Activated CD8-positive, alpha-beta memory T cell treated with anti-CD3 and anti-CD28 coated beads, Interleukin-2, amount 50 U/mL, for 48 hours (primary cell): Measurements from ENCODE around the gene ABCA3.
A peak's percentile ranks its signal among the peaks of the same experiment; 100 is the strongest.
"Not testable (repeated sequence)": the region's sequence is repeated elsewhere in the genome, so short reads cannot be mapped to it uniquely, and the experiment has no call there.

Experiments used
- DNase-seq: peaks from one replicate; pipeline ENCODE4 v3.0.0-alpha.2; 2020

The ABCA3 gene

DNA sequence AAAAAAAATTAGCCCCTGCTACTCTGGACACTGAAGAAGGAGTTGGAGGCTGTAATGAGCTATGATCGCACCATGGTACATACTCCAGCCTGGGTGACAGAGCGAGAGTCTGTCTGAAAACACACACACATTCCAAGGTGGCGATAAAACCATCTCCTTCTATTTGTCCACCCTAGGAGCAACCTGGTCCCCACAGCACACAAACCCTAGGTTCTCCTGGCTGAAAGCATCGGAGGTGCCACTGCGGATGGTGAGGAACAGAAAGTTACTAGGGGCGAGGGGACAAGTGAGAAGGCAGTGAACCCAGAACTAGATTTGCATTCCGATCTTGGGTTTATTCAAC is 87.8 kb downstream of the ABCA3 start:
- DNase-seq, result no peak

DNA sequence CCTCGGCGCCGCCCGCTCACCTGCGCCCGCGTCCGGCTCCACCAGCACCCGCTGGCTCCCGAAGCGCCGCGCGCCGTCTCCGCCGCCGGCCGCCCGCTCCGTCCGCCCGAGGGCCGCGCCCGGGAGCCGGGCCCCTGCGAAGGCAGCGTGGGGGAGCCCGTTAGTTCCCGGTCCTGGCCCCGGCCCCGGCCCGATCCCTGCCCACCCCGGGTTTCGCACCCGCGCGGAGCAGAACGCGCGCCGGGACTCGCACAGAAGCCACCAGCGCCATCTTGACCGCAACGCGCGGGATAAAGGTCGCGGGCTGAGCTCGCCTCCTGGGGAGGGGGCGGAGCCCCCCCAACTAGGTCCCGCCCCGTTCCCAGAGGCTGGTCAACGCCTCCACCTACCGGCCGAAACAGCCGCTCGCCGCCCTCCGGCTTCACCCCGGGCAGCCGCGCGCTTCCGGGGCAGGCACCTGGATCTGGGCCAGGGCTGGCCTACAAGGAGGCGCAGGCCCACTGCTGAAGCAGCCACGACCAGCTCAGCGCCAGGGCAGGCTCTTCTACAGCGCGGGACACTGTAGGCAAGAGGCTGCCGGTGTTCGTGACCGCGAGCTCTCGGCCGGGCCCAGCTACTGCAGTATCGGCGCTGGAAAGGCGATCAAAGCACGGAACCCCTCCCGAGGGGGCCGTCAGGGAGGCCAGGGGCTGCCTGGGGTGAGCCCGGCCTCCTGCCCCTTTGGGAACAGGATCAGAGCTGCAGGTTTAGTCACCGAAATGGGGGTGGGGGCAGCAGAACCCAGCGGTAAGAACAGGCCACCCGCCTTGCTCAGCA is 89.0 kb downstream of the ABCA3 start, which contains the start of gene ECI1:
Gene ECI1, minus strand, starts transcription at position 292 of the 816 bp plus-strand sequence. Its CDS starts 21 bp downstream, at position 271.
- DNase-seq, result peak; percentile 93

DNA sequence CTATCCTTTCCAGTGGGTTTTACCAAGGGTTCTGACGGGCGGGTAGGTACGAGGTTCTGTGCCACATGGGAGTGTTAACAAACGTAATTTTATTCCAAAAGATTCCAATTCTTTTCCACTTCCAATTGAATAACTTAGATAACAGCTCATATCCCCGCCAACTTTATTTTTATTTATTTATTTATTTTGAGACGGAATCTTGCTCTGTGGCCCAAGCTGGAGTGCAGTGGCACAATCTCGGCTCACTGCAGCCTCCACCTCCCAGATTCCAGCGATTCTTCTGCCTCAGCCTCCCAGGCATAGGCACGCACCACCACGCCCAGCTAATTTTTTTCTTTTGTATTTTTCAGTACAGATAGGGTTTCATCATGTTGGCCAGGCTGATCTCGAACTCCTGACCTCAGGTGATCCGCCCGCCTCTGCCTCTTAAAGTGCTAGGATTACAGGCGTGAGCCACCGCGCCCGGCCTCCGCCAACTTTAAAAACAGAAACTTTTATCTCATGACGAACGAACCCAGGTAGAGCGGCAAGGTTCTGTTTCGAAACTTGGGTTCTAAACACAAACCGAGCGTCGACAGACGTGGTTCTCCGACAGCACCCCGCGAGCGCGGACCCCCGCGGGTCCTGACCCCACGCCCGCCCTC is 89.8 kb downstream of the ABCA3 start:
- peak; percentile 72 for DNase-seq

DNA sequence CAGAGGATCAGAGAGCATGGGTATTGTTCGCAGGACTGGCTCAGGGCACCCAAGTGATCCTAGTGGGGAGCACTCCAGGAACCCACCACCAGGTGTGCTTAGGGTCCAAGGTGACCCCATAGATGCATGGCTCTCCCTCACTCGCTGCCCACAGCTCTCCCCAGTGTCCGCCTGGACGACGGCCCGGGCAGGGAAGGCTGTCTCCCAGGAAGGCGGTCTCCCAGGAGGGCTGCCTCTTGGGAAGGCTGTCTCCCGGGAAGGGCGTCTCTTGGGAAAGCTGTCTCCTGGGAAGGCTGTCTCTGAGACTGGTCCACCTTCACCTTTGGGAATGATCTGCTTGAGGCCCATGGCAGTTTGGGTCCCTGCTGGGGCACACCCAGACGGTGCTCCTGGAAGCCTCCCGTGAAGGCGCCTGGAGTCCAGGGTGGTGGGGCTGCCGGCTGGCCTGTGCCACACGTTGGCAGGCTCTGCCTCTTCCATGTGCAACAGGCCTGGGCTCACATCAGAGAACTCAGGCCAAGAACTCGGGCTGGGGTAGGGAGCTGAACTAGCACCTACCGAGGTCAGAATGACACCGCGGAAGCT is 94.1 kb downstream of the ABCA3 start:
- DNase-seq, result no peak

DNA sequence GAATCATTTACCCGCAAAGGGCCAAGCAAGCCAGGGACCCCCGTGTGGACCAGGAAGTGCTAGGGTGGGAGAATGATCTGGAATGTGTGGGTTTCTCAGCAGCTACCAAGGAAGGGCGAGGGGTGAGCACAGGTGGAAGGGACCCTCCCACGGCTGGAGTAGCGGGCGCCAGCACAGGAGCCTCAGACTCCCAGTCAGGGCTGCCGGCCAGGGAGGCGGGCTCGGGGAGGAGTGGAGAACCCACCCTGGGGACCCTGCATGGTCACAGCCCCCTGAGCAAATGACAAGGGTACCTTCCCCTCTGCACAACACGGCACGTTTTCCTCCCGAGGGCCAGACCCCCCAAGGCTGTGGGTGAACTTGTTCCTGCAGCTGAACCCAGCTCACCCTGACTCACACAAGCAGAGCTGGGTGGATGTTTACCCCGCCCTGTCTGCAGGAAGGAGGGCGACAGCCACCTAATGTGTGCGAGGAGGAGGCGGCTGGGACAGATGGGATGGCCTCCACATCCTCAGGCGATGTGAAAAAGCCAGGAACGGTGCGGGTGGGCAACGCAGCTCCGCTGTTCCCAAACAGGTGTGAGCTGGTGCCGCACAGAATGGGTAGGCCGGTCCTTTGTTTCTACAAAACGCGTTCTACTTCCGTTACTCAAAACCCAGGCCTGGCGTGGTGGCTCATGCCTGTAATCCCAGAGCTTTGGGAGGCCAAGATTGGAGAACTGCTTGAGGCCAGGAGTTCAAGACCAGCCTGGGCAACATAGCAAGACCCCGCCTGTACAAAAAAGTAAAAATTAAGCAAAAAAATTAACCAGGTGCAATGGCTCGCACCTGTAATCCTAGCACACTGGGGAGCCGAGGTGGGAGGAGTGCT is 95.4 kb downstream of the ABCA3 start:
- DNase-seq, result no peak

DNA sequence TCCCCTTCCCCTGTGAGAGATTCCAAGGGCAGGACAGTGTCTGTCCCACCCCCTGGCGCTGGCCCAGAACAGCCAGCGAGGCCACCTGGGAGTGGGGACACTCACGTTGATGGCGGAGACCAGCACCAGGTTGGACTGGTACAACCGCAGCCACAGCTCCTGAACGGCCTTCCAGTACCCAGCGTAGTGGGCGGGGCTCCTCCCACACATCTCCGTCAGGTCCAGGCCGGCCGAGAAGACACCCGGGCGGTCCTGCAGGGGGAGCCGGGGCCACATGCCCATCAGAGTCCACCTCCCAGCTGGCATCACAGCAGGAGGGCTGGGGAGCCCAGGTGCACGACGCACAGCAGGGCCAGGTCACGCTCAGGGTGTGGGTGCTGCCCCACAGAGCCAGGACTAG is 96.2 kb downstream of the ABCA3 start:
- no peak for DNase-seq

DNA sequence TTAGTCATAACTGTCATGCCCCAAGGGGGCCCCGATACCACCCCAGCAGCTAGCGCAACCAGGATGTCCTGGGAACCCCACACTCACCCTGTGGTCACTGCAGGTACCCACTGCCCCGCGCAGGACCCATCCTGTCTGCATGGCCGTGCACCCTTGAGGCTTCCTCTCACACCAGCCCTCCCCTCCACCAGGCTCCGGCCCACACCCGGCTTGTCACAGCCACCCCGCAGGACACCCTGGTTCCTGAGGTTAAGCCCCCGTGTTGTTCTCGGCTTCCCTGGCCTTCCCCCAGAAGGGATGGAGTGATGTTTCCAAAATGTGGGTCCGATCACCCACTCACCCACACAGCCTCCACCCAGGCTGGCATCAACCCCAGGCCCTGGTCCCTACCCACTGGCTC is 96.7 kb downstream of the ABCA3 start:
- no peak for DNase-seq

DNA sequence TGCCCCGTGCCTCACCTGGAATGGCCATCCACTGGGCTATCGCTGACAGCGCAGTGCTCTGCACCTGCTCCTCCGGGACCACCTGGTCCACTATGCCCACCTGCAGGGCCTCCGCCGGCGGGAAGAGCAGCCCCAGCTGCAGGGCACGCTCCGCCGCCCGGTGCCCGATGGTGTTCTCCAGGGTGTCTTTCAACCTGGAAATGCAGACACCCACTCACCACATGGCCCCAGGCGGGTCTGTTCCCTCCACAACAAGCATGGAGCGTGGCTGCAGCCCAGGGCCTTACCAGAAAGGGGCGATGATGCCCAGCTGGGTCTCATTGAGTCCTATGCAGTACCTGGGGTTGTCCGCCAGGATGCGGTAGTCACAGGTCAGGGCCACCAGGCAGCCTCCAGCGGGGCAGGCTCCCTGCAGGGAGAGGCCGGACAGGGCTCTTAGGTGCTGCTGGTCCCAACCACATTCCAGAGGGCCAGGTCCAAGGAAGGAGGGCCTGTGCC is 97.4 kb downstream of the ABCA3 start:
- DNase-seq, result no peak

DNA sequence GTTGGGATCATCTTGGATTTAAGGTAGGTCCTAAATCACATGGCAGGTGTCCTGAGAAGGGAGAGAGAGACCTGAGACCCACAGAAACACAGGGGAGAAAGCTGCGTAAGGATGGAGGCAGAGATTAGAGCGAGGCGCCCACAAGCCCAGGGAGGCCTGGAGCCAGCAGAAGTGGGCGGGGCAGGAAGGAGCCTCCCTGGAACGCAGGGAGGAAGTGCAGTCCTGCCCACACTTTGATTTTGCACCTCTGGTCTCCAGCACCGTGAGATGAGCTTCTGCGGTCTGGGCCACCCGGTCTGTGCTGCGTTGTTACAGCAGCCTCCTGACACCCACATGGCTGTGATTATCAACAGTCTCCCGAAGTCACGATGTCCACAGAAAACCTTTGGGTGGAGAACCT is 97.9 kb downstream of the ABCA3 start:
- no peak for DNase-seq

DNA sequence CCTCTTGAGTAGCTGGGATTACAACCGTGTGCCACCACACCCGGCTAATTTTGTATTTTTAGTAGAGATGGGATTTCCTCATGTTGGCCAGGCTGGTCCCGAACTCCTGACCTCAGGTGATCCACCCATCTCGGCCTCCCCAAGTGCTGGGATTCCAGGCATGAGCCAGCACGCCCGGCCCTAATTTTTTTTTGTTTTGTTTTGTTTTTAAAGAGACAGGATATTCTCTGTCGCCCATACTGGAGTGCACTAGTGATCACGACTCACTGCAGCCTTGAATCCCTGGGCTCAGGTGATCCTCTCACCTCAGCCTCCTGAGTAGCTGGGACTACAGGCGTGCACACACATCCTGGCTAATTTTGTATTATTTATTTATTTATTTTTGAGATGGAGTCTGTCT is 100.2 kb downstream of the ABCA3 start:
- DNase-seq, result not testable (repeated sequence)

DNA sequence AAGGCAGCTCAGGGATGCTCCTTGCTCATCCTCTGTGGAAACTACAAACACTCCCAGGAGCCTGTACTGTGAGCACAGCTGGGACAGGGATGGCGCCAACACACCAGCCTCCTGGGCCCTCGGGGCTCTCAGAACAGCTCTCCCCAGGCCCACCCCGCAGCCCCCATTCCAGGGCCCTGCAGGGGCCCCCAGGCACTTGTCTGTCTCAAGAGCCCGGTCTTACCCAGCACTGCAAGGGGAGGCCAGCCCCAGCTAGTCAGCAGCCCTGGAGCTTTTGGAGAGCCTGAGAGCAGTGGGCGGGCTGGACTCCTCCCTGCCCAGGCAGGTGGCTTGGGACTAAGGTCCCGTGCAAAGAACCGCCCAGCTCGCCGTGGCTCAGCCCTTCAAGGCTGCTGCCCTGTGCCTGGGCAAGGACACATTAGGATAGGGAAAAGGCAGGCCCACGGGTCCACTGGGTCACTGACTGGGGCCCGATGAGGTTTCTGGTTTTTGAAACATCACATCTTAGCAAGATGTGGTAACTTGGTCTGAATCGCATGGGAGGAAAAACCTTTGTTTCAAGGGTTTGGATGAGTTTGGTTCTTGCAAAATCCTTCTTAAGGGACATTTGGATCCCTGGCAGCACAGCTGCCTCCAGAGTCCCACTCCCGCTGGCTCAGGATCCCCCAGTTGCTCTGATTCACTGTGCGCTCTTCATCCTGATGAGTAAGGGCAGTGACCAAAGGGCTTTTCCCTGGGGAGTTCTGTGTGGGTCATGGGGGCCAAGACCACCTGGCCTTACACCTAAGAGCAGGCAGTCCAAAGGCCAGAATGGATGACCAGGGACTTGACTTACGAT is 101.5 kb downstream of the ABCA3 start:
- DNase-seq, result peak; percentile 54

DNA sequence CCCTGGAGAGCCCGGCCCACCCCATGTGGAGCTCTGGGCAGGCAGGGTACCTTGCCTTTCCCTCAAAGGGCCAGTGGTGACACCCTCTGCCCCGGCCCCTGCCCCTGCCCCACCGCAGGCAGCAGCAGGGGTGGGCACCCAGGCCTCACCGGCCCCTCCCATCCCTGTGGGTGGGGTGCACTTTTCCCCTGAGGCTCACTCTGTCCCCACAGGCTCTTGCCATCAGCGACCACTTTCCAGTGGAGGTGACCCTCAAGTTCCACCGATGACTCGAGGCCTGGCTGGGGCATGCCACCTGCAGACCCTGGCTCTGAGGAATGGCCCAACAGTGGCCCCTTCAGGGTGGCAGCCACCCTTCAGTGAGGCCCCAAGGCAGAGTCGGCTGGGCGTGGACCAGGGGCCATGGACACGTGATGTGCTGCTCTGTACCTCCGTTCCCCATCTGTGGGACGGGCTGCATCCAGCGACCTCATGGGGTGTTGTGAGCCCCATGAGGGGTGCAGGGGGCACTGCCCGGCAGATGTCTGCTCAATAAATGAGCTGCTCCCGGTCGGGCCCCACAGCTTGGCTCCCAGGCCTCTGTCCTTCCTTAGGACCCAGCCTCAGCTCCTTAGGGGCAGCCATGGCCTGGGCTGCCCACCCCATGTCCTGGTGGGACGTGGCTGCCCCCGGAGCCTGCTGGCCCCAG is 102.2 kb downstream of the ABCA3 start:
- DNase-seq, result peak; percentile 56

DNA sequence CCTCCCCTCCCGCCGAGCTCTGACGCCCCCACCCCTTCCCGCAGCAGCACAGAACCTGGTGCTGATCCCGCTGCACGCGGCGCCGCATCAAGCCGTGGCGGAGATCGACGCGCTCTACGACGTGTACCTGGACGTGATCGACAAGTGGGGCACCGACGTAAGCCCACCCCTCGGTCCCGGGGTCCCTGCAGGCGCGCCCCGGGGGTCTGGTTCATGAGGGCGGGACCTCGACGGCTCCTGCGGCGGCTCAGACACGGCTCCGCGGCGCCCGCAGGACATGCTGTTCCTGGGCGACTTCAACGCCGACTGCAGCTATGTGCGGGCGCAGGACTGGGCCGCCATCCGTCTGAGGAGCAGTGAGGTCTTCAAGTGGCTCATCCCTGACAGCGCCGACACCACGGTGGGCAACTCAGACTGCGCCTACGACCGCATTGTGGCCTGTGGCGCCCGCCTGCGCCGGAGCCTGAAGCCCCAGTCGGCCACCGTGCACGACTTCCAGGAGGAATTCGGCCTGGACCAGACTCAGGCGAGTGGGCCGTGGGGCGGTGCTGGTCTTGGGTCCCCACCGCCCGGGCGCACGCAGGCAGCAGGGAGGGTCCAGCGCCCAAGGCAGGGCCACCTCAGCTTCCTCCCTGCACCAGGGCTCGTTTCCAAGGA is 102.9 kb downstream of the ABCA3 start:
- DNase-seq, result peak; percentile 56

DNA sequence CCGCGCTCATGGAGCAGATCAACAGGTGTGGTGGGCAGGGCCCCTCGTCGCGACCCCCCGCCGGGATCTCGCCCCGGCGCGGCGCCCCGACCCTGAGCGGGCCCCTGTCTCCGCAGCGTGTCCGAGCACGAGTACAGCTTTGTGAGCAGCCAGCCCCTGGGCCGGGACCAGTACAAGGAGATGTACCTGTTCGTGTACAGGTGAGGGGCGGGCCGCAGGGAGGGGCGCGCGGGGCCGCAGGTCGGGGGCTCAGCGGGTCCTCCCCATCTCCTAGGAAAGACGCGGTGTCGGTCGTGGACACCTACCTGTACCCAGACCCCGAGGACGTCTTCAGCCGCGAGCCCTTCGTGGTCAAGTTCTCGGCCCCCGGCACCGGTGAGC is 103.4 kb downstream of the ABCA3 start:
- DNase-seq, result peak; percentile 57

DNA sequence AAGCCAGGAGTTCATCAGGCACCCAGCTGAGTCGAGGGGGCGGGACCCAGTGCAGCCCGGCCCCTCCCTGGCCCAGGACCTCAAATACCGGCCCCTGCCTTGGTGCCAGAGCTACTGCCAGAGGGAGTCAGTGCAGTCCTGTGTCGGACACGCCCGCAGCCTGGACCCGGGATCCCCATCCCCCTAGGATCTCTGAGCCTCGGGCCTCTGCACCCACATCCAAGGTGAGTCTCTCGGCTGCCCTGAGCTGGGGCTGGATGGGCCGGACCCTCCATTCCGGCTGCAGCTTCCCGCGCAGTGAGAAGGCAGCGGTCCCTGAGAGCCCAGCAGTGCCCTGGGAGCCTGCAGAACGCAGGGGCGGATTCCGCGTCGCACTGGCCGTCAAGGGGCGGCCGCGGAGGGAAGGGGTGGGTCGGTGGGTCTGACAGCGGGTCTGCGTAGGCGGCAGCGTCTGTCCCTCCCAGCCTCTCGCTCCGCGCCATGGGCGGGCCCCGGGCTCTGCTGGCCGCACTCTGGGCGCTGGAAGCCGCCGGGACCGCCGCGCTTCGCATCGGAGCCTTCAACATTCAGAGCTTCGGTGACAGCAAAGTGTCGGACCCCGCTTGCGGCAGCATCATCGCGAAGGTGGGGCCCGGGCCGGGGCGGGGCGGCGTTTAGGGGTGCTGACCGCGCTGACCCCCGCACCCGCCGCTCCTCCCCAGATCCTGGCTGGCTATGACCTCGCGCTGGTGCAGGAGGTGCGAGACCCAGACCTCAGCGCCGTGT is 104.0 kb downstream of the ABCA3 start, which contains the start of gene DNASE1L2:
Gene DNASE1L2, plus strand, starts transcription at position 108 of the 765 bp plus-strand sequence. Its CDS starts 373 bp downstream, at position 481.
- DNase-seq, result peak; percentile 59

DNA sequence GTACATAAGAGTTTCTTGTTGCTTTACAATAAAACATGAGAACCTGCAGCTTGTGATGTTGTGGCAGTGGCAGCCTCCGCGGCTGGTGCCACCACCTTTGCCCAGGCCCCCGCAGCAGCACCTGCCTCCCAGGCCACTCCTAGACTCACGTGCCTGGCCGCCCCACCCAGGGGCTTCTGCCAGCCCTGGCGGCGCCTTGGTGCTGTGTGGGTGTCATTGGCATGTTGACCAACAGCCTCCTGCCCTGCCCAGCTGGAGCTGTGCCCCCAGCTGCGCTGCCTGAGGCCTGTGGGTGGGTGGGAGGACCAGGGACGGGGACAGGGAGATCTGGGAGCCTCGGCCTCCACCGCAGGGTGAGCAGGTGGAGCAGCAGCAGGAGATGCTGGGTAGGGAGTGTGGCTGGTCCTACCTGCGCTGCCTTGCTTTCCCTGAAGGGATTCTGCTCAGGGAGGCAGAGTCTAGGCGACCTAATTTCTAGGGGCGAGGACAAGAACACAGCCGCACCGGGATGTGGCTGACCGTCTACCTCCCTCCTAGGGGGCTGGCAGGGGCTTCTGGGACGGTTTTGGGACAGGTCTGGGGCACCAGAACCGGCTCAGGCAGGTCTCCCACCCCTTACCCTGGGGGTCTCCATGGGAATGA is 104.7 kb downstream of the ABCA3 start:
- peak; percentile 53 for DNase-seq

DNA sequence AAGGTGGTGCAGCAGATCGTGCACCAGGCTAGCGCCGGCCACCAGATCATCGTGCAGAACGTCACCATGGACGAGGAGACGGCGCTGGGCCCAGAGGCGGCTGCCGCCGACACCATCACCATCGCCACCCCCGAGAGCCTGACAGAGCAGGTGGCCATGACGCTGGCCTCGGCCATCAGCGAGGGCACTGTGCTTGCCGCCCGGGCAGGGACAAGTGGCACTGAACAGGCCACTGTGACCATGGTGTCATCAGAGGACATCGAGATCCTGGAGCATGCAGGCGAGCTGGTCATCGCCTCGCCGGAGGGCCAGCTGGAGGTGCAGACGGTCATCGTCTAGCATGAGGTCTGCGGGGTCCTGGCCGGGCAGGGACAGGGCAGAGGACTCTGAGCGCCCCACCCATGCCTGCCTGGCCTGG is 105.3 kb downstream of the ABCA3 start:
- no peak for DNase-seq

DNA sequence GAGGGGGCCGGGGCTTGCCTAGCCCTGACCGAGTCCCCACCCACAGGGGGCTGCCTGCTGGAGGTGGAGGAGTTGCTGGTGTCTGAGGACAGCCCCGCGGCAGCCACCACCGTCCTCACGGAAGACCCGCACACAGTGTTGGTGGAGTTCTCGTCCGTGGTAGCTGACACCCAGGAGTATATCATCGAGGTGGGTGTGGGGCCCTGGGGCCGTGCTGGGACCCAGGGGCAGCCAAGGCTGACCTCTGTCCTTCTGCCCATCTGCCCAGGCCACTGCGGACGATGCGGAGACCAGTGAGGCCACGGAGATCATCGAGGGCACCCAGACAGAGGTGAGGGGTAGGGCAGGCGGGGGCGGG is 105.7 kb downstream of the ABCA3 start:
- DNase-seq, result no peak
